Thyroid gland (tissue), 4 donors: Measurements from ENCODE around the gene SLC23A2. TPM values are rescaled to one million over a fixed set of nuclear protein-coding genes. Genes with fewer than 3 reads are reported as not detected.

ENCODE experiments used
- DNase-seq, 2 donors: peaks; one replicate each; pipeline ENCODE4 v3.0.0-alpha.2; 2019
- H3K27ac ChIP-seq, 3 donors: fragments of 200-600 bp; sonication (generic); 1 replicate in 2 of 3; 2 replicates in 1 of 3; pipeline ENCODE4 v1.5.1; 2016 to 2019; ENCODE audit warnings: mild to moderate bottlenecking in 1 of 3, moderate library complexity in 1 of 3
- H3K27me3 ChIP-seq: fragments of 200-600 bp; sonication (generic); one replicate; pipeline ENCODE4 v1.5.1; 2019
- H3K36me3 ChIP-seq, 2 donors: fragments of 200-600 bp; sonication (generic); one replicate each; pipeline ENCODE4 v1.5.1; 2016 to 2019
- H3K4me1 ChIP-seq, 2 donors: fragments of 200-600 bp; sonication (generic); one replicate each; pipeline ENCODE4 v1.5.1; 2017 to 2019
- H3K4me3 ChIP-seq, 3 donors: fragments of 200-600 bp; sonication (generic); replicated peaks in 1 of 3; 1 replicate in 2 of 3; 2 replicates in 1 of 3; pipeline ENCODE4 v1.5.1; 2016; ENCODE audit warnings: mild to moderate bottlenecking in 1 of 3
- H3K9me3 ChIP-seq: fragments of 200-600 bp; sonication (generic); one replicate; pipeline ENCODE4 v1.5.1; 2017
- POLR2A ChIP-seq, 2 donors: fragments of 450-650 bp; IDR thresholded peaks; one replicate each; pipeline ENCODE4 v1.6.1; 2017; ENCODE audit warnings: antibody characterized with exemption in 2 of 2, mild to moderate bottlenecking in 2 of 2, moderate library complexity in 1 of 2
- WGBS, 2 donors: methylation state at CpG; one replicate each; pipeline ENCODE4 v1.1.5; 2017; 5-methylcytosine and 5-hydroxymethylcytosine counted together
- intact Hi-C: fragments of 100-400 bp; cut with DNase I; formaldehyde crosslinking; loops from one replicate; pipeline ENCODE4 v1.15.1; 2023
- total RNA-seq, 4 donors: library from RNA; depleted of rRNA; stranded (reverse); fragments of >200 nt; gene quantifications; one replicate each; pipeline ENCODE4 v1.2.3, GENCODE V29; 2016
- TF ChIP-seq, protein P1 (sequence below), 6 experiments: fragments of 200-600 bp in 3 of 6; fragments of 450-650 bp in 3 of 6; sonication (generic) in 3 of 6; IDR thresholded peaks; one replicate each; pipeline ENCODE4 v1.5.1; 2016 to 2019; ENCODE audit warnings: antibody characterized with exemption in 6 of 6, mild to moderate bottlenecking in 2 of 6, inconsistent platforms in 1 of 6, moderate library complexity in 1 of 6

SLC23A2 gene
- total RNA-seq, 4 donors from 2014 or later = 36.3 to 67.1 (median 53.7) TPM

DNA sequence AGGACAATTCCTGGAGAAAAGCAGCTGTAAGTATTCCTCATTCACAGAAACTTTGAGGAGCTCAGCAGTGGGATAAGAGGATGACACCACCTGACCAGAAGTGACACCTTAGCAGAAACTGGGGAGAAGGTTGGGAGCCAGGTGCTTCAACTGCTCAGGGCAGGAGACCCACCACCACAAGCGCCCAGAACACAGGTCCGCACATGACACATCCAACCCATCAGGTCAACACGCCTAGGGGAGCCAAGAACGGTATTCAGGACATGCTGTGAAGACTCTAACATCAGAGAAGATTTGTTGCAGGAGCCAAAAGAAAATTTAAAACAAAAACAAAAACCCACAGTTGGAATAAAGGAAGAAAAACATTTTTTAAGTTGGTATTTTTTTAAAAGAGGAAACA lies 50.5 kb downstream of the SLC23A2 start:
- Histone ChIP-seq H3K4me1 (peaks cover 7 to 33% of the 10 kb centered on the region in 2 donors), H3K27me3 (no peaks in the 10 kb centered on the region), H3K27ac (peak overlapping the region; percentile 53 to 61 (median 58)), H3K36me3 (no peaks in the 10 kb centered on the region), H3K9me3 (no peaks in the 10 kb centered on the region), H3K4me3 (no peak overlapping the region)
- TF ChIP-seq POLR2A (IDR thresholded peaks at IDR 0.05) = no peak
- TF ChIP-seq, protein P1, sequence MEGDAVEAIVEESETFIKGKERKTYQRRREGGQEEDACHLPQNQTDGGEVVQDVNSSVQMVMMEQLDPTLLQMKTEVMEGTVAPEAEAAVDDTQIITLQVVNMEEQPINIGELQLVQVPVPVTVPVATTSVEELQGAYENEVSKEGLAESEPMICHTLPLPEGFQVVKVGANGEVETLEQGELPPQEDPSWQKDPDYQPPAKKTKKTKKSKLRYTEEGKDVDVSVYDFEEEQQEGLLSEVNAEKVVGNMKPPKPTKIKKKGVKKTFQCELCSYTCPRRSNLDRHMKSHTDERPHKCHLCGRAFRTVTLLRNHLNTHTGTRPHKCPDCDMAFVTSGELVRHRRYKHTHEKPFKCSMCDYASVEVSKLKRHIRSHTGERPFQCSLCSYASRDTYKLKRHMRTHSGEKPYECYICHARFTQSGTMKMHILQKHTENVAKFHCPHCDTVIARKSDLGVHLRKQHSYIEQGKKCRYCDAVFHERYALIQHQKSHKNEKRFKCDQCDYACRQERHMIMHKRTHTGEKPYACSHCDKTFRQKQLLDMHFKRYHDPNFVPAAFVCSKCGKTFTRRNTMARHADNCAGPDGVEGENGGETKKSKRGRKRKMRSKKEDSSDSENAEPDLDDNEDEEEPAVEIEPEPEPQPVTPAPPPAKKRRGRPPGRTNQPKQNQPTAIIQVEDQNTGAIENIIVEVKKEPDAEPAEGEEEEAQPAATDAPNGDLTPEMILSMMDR (IDR thresholded peaks at IDR 0.05) = no peak
- intact Hi-C loops = no loop called here
- WGBS, 2 donors = 91 to 96% methylated on average over 4 of the region's 4 CpGs
- DNase-seq = no peak

DNA sequence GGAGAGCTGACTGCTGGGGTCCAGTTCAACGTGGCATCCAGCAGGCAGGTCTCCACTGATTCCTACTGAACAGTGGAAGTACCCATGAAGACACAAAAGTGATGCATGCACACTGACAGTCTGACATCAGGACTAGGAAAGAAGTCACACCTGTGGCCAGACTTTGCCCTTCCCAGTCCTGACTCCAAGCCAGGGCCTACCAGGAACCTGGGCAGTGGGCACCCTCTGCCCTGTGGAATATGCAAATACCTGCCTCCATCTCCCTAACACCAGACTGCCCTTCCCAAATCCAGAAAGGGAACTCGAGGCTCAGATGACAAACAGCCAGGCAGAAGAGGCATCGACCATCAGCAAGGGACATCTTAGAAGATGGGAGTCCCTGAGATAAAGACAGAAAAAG lies 50.9 kb downstream of the SLC23A2 start:
- no peaks in the 10 kb centered on the region for H3K27me3 ChIP-seq
- no peak overlapping the region for H3K4me3 ChIP-seq
- no peaks in the 10 kb centered on the region for H3K9me3 ChIP-seq
- H3K36me3 ChIP-seq = no peaks in the 10 kb centered on the region
- 56 to 77% methylated on average over 3 of the region's 3 CpGs for WGBS, 2 donors
- TF ChIP-seq, protein P1 (IDR thresholded peaks at IDR 0.05) = no peak
- TF ChIP-seq POLR2A (IDR thresholded peaks at IDR 0.05) = no peak
- H3K4me1 ChIP-seq = peaks cover 7 to 33% of the 10 kb centered on the region in 2 donors
- intact Hi-C loops = no loop called here
- peak overlapping the region; percentile 53 to 61 (median 58) for H3K27ac ChIP-seq
- DNase-seq = no peak

DNA sequence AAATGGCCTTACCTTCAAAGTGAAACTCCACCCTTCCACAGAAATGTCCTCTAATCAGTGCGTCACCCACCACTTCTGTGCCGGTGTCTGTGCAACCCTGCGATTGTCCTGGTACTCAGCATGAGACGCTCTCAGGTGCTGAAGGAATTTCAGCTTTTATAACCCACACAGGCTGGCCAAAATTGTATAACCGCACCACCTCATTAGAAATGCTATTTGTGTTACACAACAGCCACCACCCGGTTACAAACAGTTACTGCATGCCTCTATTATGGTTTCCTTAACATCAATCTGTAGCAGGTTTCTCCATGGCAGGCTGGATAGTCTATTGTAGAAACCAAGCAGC lies 51.5 kb downstream of the SLC23A2 start:
- intact Hi-C loops = no loop called here
- Histone ChIP-seq H3K4me3 (no peak overlapping the region), H3K27ac (peak overlapping the region in 2 of 3 donors; percentile 58 to 61)

DNA sequence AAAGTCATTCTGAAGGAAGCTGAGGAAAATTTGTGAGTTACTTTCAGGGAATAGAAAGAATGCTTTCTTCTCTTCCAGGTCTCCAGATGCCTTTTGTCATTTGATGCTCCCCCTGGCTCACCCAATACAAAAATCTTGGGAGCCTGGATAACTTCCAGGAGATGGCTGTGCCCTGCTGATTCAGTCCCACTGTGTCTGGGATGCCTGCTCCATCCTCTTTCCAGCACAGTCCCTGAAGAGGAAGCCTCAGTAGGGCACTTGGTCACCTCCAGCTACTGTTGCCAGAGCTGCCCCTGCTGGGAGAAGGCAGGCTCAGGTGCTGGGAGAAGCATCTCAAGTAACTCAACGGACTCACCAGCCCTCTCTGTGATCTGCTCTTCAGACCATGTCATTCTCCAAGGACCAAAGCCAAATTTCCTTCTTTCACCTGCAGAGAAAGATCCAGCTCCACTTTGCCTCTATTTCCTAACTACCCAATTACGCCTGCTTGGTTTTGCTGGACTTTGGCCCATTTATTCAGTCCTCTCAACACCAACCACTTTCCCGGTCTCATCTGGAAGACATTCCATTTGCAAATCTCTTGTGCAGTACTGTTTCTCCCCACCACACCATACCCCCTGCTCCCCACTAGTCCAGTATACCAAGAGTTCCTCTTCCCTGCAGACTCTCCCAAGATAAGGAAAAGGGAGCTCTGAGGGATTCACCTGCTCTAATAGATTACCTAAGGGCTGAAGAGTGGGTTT lies 53.3 kb downstream of the SLC23A2 start:
- 30 to 39% methylated on average over 3 of the region's 3 CpGs for WGBS, 2 donors

More for the DNA sequence above, 51.5 kb downstream of the SLC23A2 start:
- Histone ChIP-seq H3K9me3 (no peaks in the 10 kb centered on the region), H3K36me3 (no peaks in the 10 kb centered on the region), H3K4me1 (peaks cover 11 to 37% of the 10 kb centered on the region in 2 donors), H3K27me3 (no peaks in the 10 kb centered on the region)
- peak; percentile 61 to 72 for DNase-seq
- WGBS, 2 donors = 30 to 34% methylated on average over 6 of the region's 6 CpGs
- no peak for TF ChIP-seq POLR2A (IDR thresholded peaks at IDR 0.05)
- TF ChIP-seq, protein P1 (IDR thresholded peaks at IDR 0.05) = peak in 5 of 6 experiments; percentile 45 to 82 (median 72)

DNA sequence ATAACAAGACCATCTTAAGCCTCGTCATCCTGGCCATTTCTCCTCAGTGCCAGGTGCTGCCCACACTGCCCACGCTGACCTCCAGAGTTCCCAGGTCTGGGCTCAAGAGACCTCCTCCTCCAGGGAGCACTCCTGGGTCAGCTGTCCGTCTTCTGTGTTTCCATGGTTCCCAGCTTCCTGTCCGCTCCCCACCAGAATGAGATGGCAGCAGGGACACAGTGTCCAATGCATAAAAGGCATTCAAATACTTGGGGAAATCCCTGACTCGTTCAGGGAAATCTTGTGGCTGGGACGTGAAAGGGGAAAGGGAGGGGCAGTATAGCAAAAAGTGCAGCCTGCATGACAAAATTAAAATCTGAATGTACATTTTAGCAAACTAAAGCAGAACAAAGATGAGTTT lies 54.3 kb downstream of the SLC23A2 start:
- WGBS, 2 donors = 70 to 76% methylated on average over 6 of the region's 6 CpGs
- intact Hi-C loops = no loop called here
- H3K27ac ChIP-seq = no peak overlapping the region

More for the DNA sequence above, 53.3 kb downstream of the SLC23A2 start:
- no peaks in the 10 kb centered on the region for H3K36me3 ChIP-seq
- peaks cover 11 to 38% of the 10 kb centered on the region in 2 donors for H3K4me1 ChIP-seq
- TF ChIP-seq, protein P1 (IDR thresholded peaks at IDR 0.05) = peak in 2 of 6 experiments; percentile 12 to 53
- TF ChIP-seq POLR2A (IDR thresholded peaks at IDR 0.05) = no peak
- DNase-seq = peak; percentile 63 to 65
- H3K27me3 ChIP-seq = no peaks in the 10 kb centered on the region
- H3K4me3 ChIP-seq = no peak overlapping the region
- no peaks in the 10 kb centered on the region for H3K9me3 ChIP-seq
- intact Hi-C loops = no loop called here
- peak overlapping the region in 1 of 3 donors; percentile 14 for H3K27ac ChIP-seq

More for the DNA sequence above, 54.3 kb downstream of the SLC23A2 start:
- Histone ChIP-seq H3K36me3 (no peaks in the 10 kb centered on the region), H3K9me3 (no peaks in the 10 kb centered on the region), H3K27me3 (no peaks in the 10 kb centered on the region), H3K4me3 (no peak overlapping the region), H3K4me1 (peaks cover 11 to 39% of the 10 kb centered on the region in 2 donors)
- DNase-seq = peak in 1 of 2 donors; percentile 5
- TF ChIP-seq, protein P1 (IDR thresholded peaks at IDR 0.05) = no peak
- TF ChIP-seq POLR2A (IDR thresholded peaks at IDR 0.05) = no peak
